ENCODE results near the gene ZNF649.
A peak's percentile ranks its signal among the peaks of the same experiment; 100 is the strongest.
"Not testable (repeated sequence)": the region's sequence is repeated elsewhere in the genome, so short reads cannot be mapped to it uniquely, and the experiment has no call there.

The ZNF649 gene

GRCh38 chr19:51904331-51905165 is at the start of gene ZNF649:
Gene ZNF649 (minus strand): TSS chr19:51905017. CDS start chr19:51900107, 4,910 bp downstream.
- peak; percentile 63 for DNase-seq (ENCODE audit: low read depth)

GRCh38 chr19:51948975-51949374 is 44.2 kb upstream of the ZNF649 start:
- DNase-seq (ENCODE audit: low read depth), result no peak

- DNase-seq (ENCODE audit: low read depth), result no peak
Observed at GRCh38 chr19:51946602-51947001, 41.8 kb upstream of the ZNF649 start.

DNA sequence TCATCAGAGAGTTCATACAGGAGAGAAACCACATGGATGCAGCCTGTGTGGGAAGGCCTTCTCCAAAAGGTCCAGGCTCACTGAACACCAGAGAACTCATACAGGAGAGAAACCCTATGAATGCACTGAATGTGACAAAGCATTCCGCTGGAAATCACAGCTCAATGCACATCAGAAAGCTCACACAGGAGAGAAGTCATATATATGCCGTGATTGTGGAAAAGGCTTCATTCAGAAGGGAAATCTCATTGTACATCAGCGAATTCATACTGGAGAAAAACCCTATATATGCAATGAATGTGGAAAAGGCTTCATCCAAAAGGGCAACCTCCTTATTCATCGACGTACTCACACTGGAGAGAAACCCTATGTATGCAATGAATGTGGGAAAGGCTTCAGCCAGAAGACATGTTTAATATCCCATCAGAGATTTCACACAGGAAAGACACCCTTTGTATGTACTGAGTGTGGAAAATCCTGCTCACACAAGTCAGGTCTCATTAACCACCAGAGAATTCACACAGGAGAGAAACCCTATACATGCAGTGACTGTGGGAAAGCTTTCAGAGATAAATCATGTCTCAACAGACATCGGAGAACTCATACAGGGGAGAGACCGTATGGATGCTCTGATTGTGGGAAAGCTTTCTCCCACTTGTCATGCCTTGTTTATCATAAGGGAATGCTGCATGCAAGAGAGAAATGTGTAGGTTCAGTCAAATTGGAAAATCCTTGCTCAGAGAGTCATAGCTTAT is 40.2 kb upstream of the ZNF649 start:
- DNase-seq (ENCODE audit: low read depth), result no peak

DNA sequence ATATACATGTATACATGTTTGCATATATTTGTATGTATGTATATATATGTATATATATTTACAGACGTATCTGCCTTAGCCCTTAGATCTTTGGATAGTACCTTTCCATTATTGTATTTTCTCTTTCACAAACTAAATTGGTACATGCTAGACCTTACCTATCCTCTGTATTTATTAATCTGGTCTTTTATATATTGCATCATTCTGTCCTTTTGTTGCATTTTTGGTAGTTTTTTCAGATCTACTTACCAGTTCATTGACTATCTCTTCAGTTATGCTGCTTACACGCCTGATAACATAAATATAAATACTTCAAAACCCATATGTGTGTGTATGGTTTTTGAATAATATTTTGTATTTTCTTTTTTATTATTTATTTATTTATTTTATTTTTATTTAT is 34.1 kb upstream of the ZNF649 start:
- DNase-seq (ENCODE audit: low read depth), result no peak

DNA sequence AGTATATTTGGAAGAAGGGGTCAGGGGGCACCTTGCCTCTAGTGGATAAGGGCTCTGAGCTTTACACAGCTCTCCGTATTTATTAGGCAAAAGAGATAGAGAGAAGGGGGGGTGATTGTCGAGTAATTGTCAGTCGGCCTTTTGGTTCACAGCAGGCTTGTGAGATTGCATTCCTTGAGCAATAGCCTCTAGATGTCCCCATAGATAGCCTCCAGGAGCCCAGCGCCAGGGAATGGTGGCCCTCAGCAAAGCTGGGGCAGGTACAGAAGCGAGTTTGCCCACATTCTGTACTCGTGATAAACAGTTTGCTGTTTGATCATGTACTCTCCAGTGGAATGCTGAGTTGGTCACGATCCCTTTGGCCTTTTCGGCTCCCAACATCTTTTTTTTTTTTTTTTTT is 27.1 kb upstream of the ZNF649 start:
- no peak for DNase-seq (ENCODE audit: low read depth)

GRCh38 chr19:51927859-51928258 is 23.0 kb upstream of the ZNF649 start:
- no peak for DNase-seq (ENCODE audit: low read depth)

GRCh38 chr19:51926784-51927741 is 22.2 kb upstream of the ZNF649 start, which contains the start of gene ZNF613:
Gene ZNF613 (plus strand): TSS chr19:51927472. CDS start chr19:51936221, 8,749 bp downstream.
- peak; percentile 69 for DNase-seq (ENCODE audit: low read depth)

GRCh38 chr19:51926426-51926783 is 21.6 kb upstream of the ZNF649 start:
- DNase-seq (ENCODE audit: low read depth), result no peak

GRCh38 chr19:51921949-51922348 is 17.1 kb upstream of the ZNF649 start:
- DNase-seq (ENCODE audit: low read depth), result no peak

DNA sequence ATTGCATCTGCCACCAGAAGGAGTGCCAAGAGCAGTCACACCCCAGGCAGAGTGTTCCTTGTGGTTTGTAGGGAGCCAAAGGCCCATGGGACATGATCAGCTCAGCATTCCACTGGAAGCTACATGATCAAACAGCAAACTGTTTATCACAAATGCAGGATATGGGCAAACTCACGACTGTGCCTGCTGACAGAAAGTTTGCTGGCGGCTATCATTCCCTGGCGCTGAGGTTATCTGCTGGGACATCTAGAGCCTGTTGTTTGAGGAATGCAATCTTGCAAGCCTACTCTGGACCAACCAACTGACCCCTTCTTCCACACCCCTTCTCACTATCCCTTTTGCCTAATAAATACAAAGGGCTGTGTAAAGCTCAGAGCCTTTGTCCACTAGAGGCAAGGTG is 14.8 kb upstream of the ZNF649 start:
- no peak for DNase-seq (ENCODE audit: low read depth)

DNA sequence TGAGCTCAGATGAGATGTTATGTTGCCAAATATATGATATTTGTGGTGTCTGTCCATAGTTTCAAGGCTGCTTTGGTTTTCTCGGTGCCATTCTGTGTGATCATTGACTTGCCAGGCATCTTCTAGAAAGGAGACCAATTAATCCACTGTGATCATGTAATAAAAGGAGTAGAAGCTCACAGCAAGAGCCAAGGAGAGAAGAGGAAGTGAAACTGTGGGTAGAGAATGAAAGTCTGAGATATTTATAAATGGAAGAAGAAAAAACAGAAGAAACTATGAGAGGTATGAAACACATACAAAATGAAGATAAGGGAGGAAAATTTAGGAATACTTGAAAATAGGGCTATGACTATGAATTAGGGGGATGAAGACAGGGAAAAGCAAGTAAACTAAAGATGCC is 11.3 kb upstream of the ZNF649 start:
- DNase-seq (ENCODE audit: low read depth), result no peak

GRCh38 chr19:51915324-51915867 is 10.6 kb upstream of the ZNF649 start:
- no peak for DNase-seq (ENCODE audit: low read depth)

DNA sequence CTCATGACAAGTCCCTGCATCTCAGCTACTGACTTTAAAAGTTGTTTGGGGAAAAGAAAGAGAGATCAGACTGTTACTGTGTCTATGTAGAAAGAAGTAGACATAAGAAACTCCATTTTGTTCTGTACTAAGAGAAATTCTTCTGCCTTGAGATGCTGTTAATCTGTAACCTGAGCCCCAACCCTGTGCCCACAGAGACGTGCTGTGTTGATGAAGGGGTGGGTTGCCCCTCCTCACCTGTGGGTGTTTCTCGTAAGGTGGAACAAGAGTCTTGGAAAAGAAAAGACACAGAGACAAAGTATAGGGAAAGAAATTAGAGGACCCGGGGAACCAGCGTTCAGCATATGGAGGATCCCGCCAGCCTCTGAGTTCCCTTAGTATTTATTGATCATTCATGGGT is 3.2 kb upstream of the ZNF649 start:
- not testable (repeated sequence) for DNase-seq (ENCODE audit: low read depth)

- not testable (repeated sequence) for DNase-seq (ENCODE audit: low read depth)
Observed at GRCh38 chr19:51906108-51906507, 1.3 kb upstream of the ZNF649 start.

GRCh38 chr19:51905639-51906038 is 822 bp upstream of the ZNF649 start:
- not testable (repeated sequence) for DNase-seq (ENCODE audit: low read depth)

DNA sequence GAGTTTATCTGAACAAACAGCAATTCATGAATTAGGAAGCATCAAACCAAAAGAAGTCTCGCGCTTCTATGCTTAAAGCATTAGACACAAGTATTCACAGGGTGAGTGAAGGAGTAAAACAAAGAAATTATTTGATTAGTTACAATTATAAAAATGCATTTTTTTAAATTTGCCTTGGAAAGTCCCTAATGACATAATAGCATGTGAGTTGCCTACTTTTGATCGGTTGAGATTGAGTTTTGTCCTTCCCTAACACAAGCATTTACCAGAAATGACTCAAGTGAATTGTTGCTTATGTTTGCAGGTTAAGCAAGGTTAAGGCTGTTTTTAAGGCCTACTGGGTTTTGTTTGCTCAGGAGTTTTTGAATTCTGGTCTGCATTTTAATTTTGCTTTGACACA is 389 bp upstream of the ZNF649 start:
- DNase-seq (ENCODE audit: low read depth), result no peak

DNA sequence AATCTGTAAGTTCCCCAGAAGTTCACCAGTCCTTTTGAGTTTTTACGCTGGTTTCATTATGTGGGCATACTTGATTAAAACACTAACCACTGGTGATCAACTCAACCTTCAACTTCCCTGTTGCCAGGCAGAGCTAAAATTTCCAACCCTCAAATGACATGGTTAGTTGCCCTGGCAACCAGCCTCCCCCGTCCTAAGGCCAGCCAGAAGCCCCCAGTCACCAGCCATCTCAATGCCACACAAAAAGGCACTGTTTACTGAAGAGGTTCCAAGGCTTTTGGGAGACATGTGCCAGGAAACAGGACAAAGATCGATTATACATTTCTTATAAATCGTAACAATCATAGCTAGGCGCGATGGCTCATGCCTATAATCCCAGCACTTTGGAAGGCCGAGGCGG is 1.6 kb downstream of the ZNF649 start:
- no peak for DNase-seq (ENCODE audit: low read depth)

DNA sequence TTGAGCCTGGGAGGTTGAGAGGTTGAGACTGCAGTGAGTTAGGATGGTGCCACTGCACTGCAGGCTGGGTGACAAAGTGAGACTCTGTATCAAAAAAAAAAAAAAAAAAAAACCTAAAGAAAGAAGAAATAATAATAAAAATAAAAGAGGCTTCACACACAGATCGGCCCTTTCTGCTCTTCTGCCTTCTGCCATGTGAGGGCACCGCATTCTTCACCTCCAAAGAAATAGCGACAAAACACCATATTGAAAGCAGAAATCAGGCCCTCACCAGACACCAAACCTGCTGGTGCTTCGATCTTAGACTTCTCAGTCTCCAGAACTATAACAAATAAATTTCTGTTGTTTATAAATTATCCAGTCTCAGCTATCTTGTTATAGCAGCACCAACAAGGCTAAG is 3.0 kb downstream of the ZNF649 start:
- no peak for DNase-seq (ENCODE audit: low read depth)

- DNase-seq (ENCODE audit: low read depth), result no peak
Observed at GRCh38 chr19:51891193-51891747, 13.5 kb downstream of the ZNF649 start.

- DNase-seq (ENCODE audit: low read depth), result no peak
Observed at GRCh38 chr19:51889934-51890333, 14.9 kb downstream of the ZNF649 start.

Measured in activated gamma-delta T cell treated with anti-CD3 and anti-CD28 coated beads, Interleukin-2, amount 50 U/mL, for 16 hours (primary cell).